GM21576 (cell line): ENCODE measurements around the gene OR4F6.
"Not testable (repeated sequence)": the region's sequence is repeated elsewhere in the genome, so short reads cannot be mapped to it uniquely, and the experiment has no call there.

ENCODE experiments used
- ATAC-seq: cut with Tn5 transposase; IDR thresholded peaks from one replicate; pipeline ENCODE4 v1.9.1; 2021; ENCODE audit warnings: mild to moderate bottlenecking, moderate library complexity; ENCODE audit not compliant: unreplicated experiment

The OR4F6 gene

GRCh38 chr15:101803209-101803608, at the start of gene OR4F6:
OR4F6 (plus strand) TSS chr15:101803509; CDS start chr15:101805720, 2,211 bp downstream.
- no peak for ATAC-seq

GRCh38 chr15:101764669-101765339, 38.5 kb upstream of the OR4F6 start:
- not testable (repeated sequence) for ATAC-seq

- ATAC-seq, result not testable (repeated sequence)
These were observed 38.0 kb upstream of the OR4F6 start for GRCh38 chr15:101765340-101765671.

GRCh38 chr15:101765772-101766456, 37.4 kb upstream of the OR4F6 start:
- no peak for ATAC-seq

GRCh38 chr15:101767083-101767640, 36.1 kb upstream of the OR4F6 start:
- not testable (repeated sequence) for ATAC-seq

- ATAC-seq, result no peak
These were observed 30.4 kb upstream of the OR4F6 start for GRCh38 chr15:101772921-101773320.

GRCh38 chr15:101773496-101774100, 29.7 kb upstream of the OR4F6 start:
- no peak for ATAC-seq

GRCh38 chr15:101775136-101775535, 28.2 kb upstream of the OR4F6 start:
- ATAC-seq, result no peak

- not testable (repeated sequence) for ATAC-seq
These were observed 24.7 kb upstream of the OR4F6 start for GRCh38 chr15:101778576-101778975.

GRCh38 chr15:101780225-101780624, 23.1 kb upstream of the OR4F6 start:
- ATAC-seq, result not testable (repeated sequence)

GRCh38 chr15:101781928-101782327, 21.4 kb upstream of the OR4F6 start:
- ATAC-seq, result no peak

GRCh38 chr15:101784644-101785043, 18.7 kb upstream of the OR4F6 start:
- ATAC-seq, result no peak

GRCh38 chr15:101786422-101786821, 16.9 kb upstream of the OR4F6 start:
- ATAC-seq, result not testable (repeated sequence)

GRCh38 chr15:101788001-101788400, 15.3 kb upstream of the OR4F6 start:
- not testable (repeated sequence) for ATAC-seq

- not testable (repeated sequence) for ATAC-seq
These were observed 14.6 kb upstream of the OR4F6 start for GRCh38 chr15:101788503-101789269.

GRCh38 chr15:101790748-101791147, 12.6 kb upstream of the OR4F6 start:
- not testable (repeated sequence) for ATAC-seq

- not testable (repeated sequence) for ATAC-seq
These were observed 9.3 kb upstream of the OR4F6 start for GRCh38 chr15:101793981-101794380.

GRCh38 chr15:101795455-101795854, 7.9 kb upstream of the OR4F6 start:
- no peak for ATAC-seq

- ATAC-seq, result no peak
These were observed 3.6 kb upstream of the OR4F6 start for GRCh38 chr15:101799665-101800064.

- no peak for ATAC-seq
These were observed 2.3 kb upstream of the OR4F6 start for GRCh38 chr15:101801048-101801447.

GRCh38 chr15:101803676-101804075, 367 bp downstream of the OR4F6 start:
- ATAC-seq, result no peak
